BE2C (cell line): ENCODE measurements around the gene PIK3CD.

Source experiments
- DNase-seq: peaks from one replicate; pipeline ENCODE4 v3.0.0-alpha.2; 2020
- H3K27me3 ChIP-seq: fragments of 250-450 bp; sonication (Bioruptor Pico); 2 replicates; pipeline ENCODE4 v1.5.1; 2020; ENCODE audit warnings: mild to moderate bottlenecking
- H3K36me3 ChIP-seq: fragments of 250-450 bp; sonication (Bioruptor Pico); 2 replicates; pipeline ENCODE4 v1.5.1; 2020; ENCODE audit warnings: mild to moderate bottlenecking
- H3K4me1 ChIP-seq: fragments of 250-450 bp; sonication (Bioruptor Pico); 2 replicates; pipeline ENCODE4 v1.5.1; 2020
- H3K4me3 ChIP-seq: 2 replicates; pipeline ENCODE4 v1.5.1; 2011; ENCODE audit warnings: low read depth, low read length
- H3K9me3 ChIP-seq: fragments of 250-450 bp; sonication (Bioruptor Pico); 2 replicates; pipeline ENCODE4 v1.5.1; 2020
- TF ChIP-seq, protein P1 (sequence below): IDR thresholded peaks from 2 replicates; pipeline ENCODE4 v1.5.1; 2012; ENCODE audit warnings: mild to moderate bottlenecking, low read depth, low read length

The PIK3CD gene

DNA sequence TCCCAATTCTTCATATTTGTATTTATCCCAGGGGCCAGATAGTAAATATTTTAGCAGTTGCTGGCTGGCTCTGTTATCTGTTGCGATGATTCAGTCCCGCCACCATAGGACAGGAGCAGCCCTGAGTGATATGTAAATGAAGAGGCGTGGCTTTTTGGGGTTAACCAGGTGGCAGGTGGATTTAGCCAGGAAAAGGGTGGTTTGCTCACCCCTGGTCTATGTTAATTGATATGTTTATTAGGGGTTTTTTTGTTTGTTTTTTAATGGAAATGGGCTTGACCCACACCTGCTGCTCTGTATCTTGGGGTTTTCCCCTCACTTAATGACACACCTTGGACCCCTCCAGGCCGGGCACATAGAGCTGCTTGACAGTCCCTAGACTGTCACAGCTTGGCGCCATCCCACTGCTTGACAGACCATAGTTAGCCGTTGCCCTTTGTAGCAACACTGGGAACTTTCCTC, 62.8 kb downstream of the PIK3CD start:
- DNase-seq = no peak
- H3K4me3 ChIP-seq = no peak overlapping the region

DNA sequence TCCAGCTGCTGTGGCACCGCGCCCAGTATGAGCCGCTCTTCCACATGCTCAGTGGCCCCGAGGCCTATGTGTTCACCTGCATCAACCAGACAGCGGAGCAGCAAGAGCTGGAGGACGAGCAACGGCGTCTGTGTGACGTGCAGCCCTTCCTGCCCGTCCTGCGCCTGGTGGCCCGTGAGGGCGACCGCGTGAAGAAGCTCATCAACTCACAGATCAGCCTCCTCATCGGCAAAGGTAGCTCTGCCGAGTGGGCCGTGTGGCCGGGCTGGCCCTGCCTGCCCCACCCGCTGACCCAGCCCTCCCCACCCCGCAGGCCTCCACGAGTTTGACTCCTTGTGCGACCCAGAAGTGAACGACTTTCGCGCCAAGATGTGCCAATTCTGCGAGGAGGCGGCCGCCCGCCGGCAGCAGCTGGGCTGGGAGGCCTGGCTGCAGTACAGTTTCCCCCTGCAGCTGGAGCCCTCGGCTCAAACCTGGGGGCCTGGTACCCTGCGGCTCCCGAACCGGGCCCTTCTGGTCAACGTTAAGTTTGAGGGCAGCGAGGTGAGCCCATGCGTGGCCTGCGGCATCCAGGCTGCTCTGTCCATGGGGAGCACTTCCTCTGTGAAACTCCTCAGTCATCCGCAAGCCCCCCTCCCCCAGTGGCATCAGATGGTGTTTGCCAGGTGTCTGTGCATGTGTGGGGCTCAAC, 64.2 kb downstream of the PIK3CD start:
- Histone ChIP-seq H3K27me3 (no peaks in the 10 kb centered on the region), H3K4me3 (no peak overlapping the region), H3K36me3 (no peaks in the 10 kb centered on the region), H3K4me1 (no peaks in the 10 kb centered on the region), H3K9me3 (no peaks in the 10 kb centered on the region)
- TF ChIP-seq, protein P1, sequence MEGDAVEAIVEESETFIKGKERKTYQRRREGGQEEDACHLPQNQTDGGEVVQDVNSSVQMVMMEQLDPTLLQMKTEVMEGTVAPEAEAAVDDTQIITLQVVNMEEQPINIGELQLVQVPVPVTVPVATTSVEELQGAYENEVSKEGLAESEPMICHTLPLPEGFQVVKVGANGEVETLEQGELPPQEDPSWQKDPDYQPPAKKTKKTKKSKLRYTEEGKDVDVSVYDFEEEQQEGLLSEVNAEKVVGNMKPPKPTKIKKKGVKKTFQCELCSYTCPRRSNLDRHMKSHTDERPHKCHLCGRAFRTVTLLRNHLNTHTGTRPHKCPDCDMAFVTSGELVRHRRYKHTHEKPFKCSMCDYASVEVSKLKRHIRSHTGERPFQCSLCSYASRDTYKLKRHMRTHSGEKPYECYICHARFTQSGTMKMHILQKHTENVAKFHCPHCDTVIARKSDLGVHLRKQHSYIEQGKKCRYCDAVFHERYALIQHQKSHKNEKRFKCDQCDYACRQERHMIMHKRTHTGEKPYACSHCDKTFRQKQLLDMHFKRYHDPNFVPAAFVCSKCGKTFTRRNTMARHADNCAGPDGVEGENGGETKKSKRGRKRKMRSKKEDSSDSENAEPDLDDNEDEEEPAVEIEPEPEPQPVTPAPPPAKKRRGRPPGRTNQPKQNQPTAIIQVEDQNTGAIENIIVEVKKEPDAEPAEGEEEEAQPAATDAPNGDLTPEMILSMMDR = no peak
- DNase-seq = no peak

More for the DNA sequence above, 62.8 kb downstream of the PIK3CD start:
- TF ChIP-seq, protein P1 = no peak
- no peaks in the 10 kb centered on the region for H3K36me3 ChIP-seq
- H3K9me3 ChIP-seq = no peaks in the 10 kb centered on the region
- no peaks in the 10 kb centered on the region for H3K4me1 ChIP-seq
- no peaks in the 10 kb centered on the region for H3K27me3 ChIP-seq

DNA sequence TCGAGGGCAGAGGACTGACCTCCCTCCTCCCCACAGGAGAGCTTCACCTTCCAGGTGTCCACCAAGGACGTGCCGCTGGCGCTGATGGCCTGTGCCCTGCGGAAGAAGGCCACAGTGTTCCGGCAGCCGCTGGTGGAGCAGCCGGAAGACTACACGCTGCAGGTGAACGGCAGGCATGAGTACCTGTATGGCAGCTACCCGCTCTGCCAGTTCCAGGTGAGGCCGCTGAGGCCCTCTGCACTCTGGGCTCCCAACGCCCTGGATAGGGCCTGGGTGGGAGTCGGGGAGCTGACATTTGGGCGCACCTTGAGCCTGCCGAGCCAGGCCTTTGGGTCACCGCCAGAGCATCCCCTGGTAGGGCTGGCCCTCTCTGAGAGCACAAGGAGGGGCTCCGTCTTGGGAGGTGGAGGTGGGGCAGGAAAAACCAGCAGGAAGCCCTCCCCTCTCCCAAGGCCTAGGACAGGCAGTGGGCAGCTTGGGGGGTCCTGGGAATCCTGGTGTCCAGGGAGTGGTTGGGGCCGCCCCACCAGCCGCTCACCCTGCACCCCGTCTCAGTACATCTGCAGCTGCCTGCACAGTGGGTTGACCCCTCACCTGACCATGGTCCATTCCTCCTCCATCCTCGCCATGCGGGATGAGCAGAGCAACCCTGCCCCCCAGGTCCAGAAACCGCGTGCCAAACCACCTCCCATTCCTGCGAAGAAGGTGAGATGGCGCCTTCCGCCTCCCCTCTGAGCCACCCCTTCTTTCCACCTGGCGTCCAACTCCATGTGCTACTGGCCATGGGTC, 65.1 kb downstream of the PIK3CD start:
- no peak for DNase-seq
- TF ChIP-seq, protein P1 = no peak
- H3K4me3 ChIP-seq = no peak overlapping the region
- no peaks in the 10 kb centered on the region for H3K9me3 ChIP-seq
- H3K36me3 ChIP-seq = no peaks in the 10 kb centered on the region
- no peaks in the 10 kb centered on the region for H3K4me1 ChIP-seq
- no peaks in the 10 kb centered on the region for H3K27me3 ChIP-seq

GRCh38 chr1:9717193-9718005, 65.9 kb downstream of the PIK3CD start:
- Histone ChIP-seq H3K27me3 (no peaks in the 10 kb centered on the region), H3K9me3 (no peaks in the 10 kb centered on the region), H3K4me3 (no peak overlapping the region), H3K36me3 (no peaks in the 10 kb centered on the region), H3K4me1 (no peaks in the 10 kb centered on the region)
- TF ChIP-seq, protein P1 = no peak
- DNase-seq = no peak

- TF ChIP-seq, protein P1 = no peak
- no peaks in the 10 kb centered on the region for H3K27me3 ChIP-seq
- no peaks in the 10 kb centered on the region for H3K4me1 ChIP-seq
- no peaks in the 10 kb centered on the region for H3K9me3 ChIP-seq
- H3K4me3 ChIP-seq = no peak overlapping the region
- no peaks in the 10 kb centered on the region for H3K36me3 ChIP-seq
- DNase-seq = no peak
These were observed 66.6 kb downstream of the PIK3CD start for GRCh38 chr1:9718006-9718680.
